Bronchial epithelial cell (primary cell): ENCODE data around the gene ANKRD63. TPM values are rescaled to one million over a fixed set of nuclear protein-coding genes. Genes with fewer than 3 reads are reported as not detected.

ENCODE experiments used
- DNase-seq: peaks from one replicate; pipeline ENCODE4 v3.0.0-alpha.2; 2010; ENCODE audit warnings: low read depth
- FAIRE-seq: peaks from 2 replicates; lab custom pipeline; 2011; peaks lifted over from hg19 to GRCh38; lab: Jason Lieb, UNC
- H3K27me3 ChIP-seq: 2 replicates; pipeline ENCODE4 v1.5.1; 2011; ENCODE audit warnings: low read length; ENCODE audit not compliant: control insufficient read depth, insufficient read depth
- H3K36me3 ChIP-seq: 2 replicates; pipeline ENCODE4 v1.5.1; 2011; ENCODE audit warnings: low read length; ENCODE audit not compliant: control insufficient read depth, insufficient read depth
- H3K4me3 ChIP-seq: 2 replicates; pipeline ENCODE4 v1.5.1; 2011; ENCODE audit warnings: mild to moderate bottlenecking, low read depth, low read length, control low read depth
- total RNA-seq: library from RNA; depleted of rRNA; stranded (reverse); fragments of >200 nt; gene quantifications from 2 replicates; pipeline ENCODE4 v1.2.1, GENCODE V29; 2014
- TF ChIP-seq, protein P1 (sequence below): IDR thresholded peaks from 2 replicates; pipeline ENCODE4 v1.5.1; 2011; ENCODE audit warnings: mild to moderate bottlenecking, moderate library complexity, low read length, control low read depth, inconsistent platforms; ENCODE audit not compliant: insufficient read depth, severe bottlenecking

The ANKRD63 gene
- total RNA-seq, 1 donor from 2014 or later: not detected

- FAIRE-seq (peak; percentile 47), DNase-seq (peak; percentile 82)
- no peaks in the 10 kb centered on the region for H3K27me3 ChIP-seq
- H3K36me3 ChIP-seq: peaks cover 10% of the 10 kb centered on the region
- H3K4me3 ChIP-seq: no peak overlapping the region
- TF ChIP-seq, protein P1, sequence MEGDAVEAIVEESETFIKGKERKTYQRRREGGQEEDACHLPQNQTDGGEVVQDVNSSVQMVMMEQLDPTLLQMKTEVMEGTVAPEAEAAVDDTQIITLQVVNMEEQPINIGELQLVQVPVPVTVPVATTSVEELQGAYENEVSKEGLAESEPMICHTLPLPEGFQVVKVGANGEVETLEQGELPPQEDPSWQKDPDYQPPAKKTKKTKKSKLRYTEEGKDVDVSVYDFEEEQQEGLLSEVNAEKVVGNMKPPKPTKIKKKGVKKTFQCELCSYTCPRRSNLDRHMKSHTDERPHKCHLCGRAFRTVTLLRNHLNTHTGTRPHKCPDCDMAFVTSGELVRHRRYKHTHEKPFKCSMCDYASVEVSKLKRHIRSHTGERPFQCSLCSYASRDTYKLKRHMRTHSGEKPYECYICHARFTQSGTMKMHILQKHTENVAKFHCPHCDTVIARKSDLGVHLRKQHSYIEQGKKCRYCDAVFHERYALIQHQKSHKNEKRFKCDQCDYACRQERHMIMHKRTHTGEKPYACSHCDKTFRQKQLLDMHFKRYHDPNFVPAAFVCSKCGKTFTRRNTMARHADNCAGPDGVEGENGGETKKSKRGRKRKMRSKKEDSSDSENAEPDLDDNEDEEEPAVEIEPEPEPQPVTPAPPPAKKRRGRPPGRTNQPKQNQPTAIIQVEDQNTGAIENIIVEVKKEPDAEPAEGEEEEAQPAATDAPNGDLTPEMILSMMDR: no peak
These were observed 39.6 kb downstream of the ANKRD63 start for GRCh38 chr15:40243126-40243810.

DNA sequence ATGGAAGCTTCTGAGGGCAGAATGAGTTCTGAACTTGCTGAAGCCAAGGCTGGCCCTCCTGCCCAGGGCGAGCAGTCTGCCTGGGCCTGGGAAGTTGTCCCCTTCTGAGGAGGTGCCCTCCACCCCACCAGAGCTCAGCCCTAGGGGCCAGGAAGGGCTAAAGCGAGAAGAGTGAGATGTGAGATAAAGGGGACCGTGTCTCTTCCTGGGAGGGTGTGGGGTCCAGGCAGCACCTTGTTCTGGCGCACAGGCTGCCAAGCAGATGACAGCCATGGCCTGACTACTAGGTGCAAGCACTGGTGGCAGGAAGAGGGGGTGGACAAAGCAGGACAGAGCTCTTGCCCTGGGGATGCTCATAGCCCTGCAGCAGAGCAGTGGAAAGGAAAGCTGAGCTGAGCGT lies 40.3 kb downstream of the ANKRD63 start:
- H3K27me3 ChIP-seq: no peaks in the 10 kb centered on the region
- TF ChIP-seq, protein P1: no peak
- DNase-seq (no peak), FAIRE-seq (no peak)
- no peak overlapping the region for H3K4me3 ChIP-seq
- H3K36me3 ChIP-seq: peaks cover 8% of the 10 kb centered on the region

DNA sequence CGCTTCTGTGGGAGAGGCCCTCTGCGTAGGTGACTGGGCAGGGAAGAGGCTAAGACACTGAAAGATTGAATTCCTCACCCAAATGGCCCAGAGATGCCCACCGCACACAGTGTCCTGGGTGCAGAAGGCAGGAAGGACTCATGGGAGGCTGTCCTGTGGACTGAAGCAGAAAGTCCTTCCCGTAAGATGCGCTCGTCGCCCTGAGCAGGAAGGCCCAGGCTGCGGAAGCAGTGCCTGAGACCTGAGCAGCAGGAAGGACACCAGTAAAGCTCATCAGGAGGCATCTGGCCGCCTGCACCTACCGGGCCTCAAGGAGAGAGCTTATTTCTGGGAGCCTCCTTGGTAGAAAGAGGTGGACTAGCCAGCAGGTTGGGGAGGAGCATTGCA lies 40.7 kb downstream of the ANKRD63 start:
- H3K27me3 ChIP-seq: no peaks in the 10 kb centered on the region
- FAIRE-seq: no peak
- H3K4me3 ChIP-seq: no peak overlapping the region
- TF ChIP-seq, protein P1: no peak
- H3K36me3 ChIP-seq: peaks cover 8% of the 10 kb centered on the region
- DNase-seq: no peak

GRCh38 chr15:40241269-40242212 lies 41.3 kb downstream of the ANKRD63 start:
- H3K4me3 ChIP-seq: peak overlapping the region; percentile 49
- peaks cover 6% of the 10 kb centered on the region for H3K36me3 ChIP-seq
- TF ChIP-seq, protein P1: no peak
- FAIRE-seq (no peak), DNase-seq (no peak)
- no peaks in the 10 kb centered on the region for H3K27me3 ChIP-seq

DNA sequence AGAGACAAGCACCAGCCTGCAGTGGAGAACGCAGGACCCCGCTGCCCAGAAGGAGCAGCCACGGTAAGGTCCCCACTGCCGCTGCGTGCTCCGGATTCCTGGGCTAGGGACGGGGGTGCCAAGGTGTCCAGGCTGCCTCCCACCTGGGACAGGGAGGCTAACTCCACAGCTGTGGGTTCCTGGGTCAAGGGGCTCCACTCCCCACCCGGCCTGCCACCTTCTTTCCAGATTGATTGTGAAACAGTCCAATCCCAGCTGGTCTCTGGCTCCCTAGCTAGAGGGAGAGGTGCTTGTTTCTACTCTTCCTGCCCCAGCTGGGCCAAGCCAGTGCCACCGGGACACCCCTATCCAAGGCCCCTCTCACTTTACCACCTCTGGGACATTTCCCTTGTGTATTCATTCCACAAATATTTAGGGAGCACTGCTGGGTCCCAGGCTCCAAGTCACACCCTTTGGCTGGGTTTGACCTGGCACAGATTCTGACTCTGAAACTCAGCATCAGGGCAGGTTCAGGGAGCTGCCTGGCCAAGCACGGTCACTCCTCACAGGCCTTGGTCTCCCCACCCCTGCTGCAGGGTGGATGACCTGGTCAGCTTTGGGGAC lies 42.1 kb downstream of the ANKRD63 start:
- Histone ChIP-seq H3K4me3 (peak overlapping the region; percentile 49), H3K27me3 (no peaks in the 10 kb centered on the region), H3K36me3 (peaks cover 4% of the 10 kb centered on the region)
- DNase-seq (no peak), FAIRE-seq (no peak)
- TF ChIP-seq, protein P1: no peak
